ENCODE data around the gene PDHA2. TPM values are rescaled to one million over a fixed set of nuclear protein-coding genes. Genes with fewer than 3 reads are reported as not detected.

PDHA2 gene
- total RNA-seq, 1 experiment from 2014 or later: not detected

DNA sequence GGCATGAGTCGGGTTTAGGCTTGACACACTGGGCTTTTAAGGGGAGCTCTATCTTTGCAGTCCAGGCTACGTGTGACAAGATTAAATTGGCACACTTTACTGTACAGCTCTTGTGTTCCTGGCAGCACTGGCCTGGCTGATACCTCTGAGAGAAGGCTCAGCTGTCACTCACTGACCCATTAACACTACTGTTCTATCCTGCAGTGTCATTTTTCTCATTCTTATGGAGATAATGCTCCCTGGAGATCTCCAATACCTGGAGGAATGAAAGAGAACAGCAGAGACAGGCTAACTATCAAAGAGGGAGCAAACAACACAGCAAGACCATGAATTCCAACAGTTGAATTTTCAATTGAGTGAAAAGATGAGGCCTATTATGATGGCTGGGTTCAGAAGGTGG, 1.7 kb upstream of the PDHA2 start:
- H3K9me3 ChIP-seq (ENCODE audit: low read depth, low read length, poor library complexity, severe bottlenecking): no peaks in the 10 kb centered on the region
- H3K4me3 ChIP-seq (ENCODE audit: low read depth, low read length, poor library complexity, severe bottlenecking): no peak overlapping the region
- H3K4me1 ChIP-seq (ENCODE audit: insufficient read depth, low read length, poor library complexity, severe bottlenecking): peaks cover 12% of the 10 kb centered on the region
- intact Hi-C loops (cut with micrococcal nuclease; ENCODE audit: unreplicated experiment): no loop called here
- no peaks in the 10 kb centered on the region for H3K27me3 ChIP-seq (replicated peaks; ENCODE audit: insufficient read depth, low read depth, low read length, poor library complexity)
- no TSS peak for BruUV-seq (replicated peaks)
- TF ChIP-seq, protein P1, sequence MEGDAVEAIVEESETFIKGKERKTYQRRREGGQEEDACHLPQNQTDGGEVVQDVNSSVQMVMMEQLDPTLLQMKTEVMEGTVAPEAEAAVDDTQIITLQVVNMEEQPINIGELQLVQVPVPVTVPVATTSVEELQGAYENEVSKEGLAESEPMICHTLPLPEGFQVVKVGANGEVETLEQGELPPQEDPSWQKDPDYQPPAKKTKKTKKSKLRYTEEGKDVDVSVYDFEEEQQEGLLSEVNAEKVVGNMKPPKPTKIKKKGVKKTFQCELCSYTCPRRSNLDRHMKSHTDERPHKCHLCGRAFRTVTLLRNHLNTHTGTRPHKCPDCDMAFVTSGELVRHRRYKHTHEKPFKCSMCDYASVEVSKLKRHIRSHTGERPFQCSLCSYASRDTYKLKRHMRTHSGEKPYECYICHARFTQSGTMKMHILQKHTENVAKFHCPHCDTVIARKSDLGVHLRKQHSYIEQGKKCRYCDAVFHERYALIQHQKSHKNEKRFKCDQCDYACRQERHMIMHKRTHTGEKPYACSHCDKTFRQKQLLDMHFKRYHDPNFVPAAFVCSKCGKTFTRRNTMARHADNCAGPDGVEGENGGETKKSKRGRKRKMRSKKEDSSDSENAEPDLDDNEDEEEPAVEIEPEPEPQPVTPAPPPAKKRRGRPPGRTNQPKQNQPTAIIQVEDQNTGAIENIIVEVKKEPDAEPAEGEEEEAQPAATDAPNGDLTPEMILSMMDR (conservative IDR thresholded peaks at IDR 0.05; ENCODE audit: low read depth, low read length): no peak
- no peak for TF ChIP-seq EZH2 (IDR thresholded peaks at IDR 0.05; ENCODE audit: borderline replicate concordance, low read depth, low read length, poor library complexity, severe bottlenecking)
- no peak overlapping the region for H3K27ac ChIP-seq (ENCODE audit: low read depth, low read length, poor library complexity, severe bottlenecking)
- ChIA-PET CTCF (no interaction called here), POLR2A (ENCODE audit: low non-redundant PET) (no interaction called here)
- H3K36me3 ChIP-seq (ENCODE audit: insufficient read depth, low read length, poor library complexity, severe bottlenecking): no peaks in the 10 kb centered on the region
- DNase-seq (ENCODE audit: low spot score): no peak

- Histone ChIP-seq H3K36me3 (ENCODE audit: insufficient read depth, low read length, poor library complexity, severe bottlenecking) (no peaks in the 10 kb centered on the region), H3K9me3 (ENCODE audit: low read depth, low read length, poor library complexity, severe bottlenecking) (no peaks in the 10 kb centered on the region), H3K27ac (ENCODE audit: low read depth, low read length, poor library complexity, severe bottlenecking) (no peak overlapping the region), H3K4me3 (ENCODE audit: low read depth, low read length, poor library complexity, severe bottlenecking) (no peak overlapping the region), H3K4me1 (ENCODE audit: insufficient read depth, low read length, poor library complexity, severe bottlenecking) (no peaks in the 10 kb centered on the region), H3K27me3 (replicated peaks; ENCODE audit: insufficient read depth, low read depth, low read length, poor library complexity) (no peaks in the 10 kb centered on the region)
- BruUV-seq (replicated peaks): no TSS peak
- DNase-seq (ENCODE audit: low spot score): no peak
- CTCF ChIA-PET: no interaction called here
- POLR2A ChIA-PET (ENCODE audit: low non-redundant PET): no interaction called here
- intact Hi-C loops (cut with micrococcal nuclease; ENCODE audit: unreplicated experiment): no loop called here
- no peak for TF ChIP-seq EZH2 (IDR thresholded peaks at IDR 0.05; ENCODE audit: borderline replicate concordance, low read depth, low read length, poor library complexity, severe bottlenecking)
- TF ChIP-seq, protein P1 (conservative IDR thresholded peaks at IDR 0.05; ENCODE audit: low read depth, low read length): no peak
Measured at GRCh38 chr4:95847908-95848460, 8.1 kb downstream of the PDHA2 start.

DNA sequence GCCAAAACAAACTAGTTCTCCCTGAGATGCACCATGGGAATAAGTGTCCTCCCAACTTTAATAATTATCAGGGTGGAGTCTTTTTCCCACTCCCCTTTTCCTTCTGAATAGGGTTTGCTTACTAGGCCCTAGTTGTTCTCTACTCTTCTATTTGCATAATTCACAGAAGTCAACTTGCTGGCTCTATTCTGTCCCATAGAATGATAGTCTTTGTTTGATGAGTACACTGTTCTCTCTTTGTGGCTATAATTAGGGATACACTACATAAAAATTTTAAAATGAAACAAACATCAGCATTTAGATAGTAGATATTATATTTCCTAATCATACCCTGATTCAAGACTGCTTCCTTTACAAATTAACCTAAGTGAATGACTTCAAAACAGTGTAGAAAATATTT, 10.3 kb downstream of the PDHA2 start:
- H3K27ac ChIP-seq (ENCODE audit: low read depth, low read length, poor library complexity, severe bottlenecking): no peak overlapping the region
- CTCF ChIA-PET: no interaction called here
- intact Hi-C loops (cut with micrococcal nuclease; ENCODE audit: unreplicated experiment): no loop called here
- H3K36me3 ChIP-seq (ENCODE audit: insufficient read depth, low read length, poor library complexity, severe bottlenecking): no peaks in the 10 kb centered on the region
- H3K4me3 ChIP-seq (ENCODE audit: low read depth, low read length, poor library complexity, severe bottlenecking): no peak overlapping the region
- TF ChIP-seq EZH2 (IDR thresholded peaks at IDR 0.05; ENCODE audit: borderline replicate concordance, low read depth, low read length, poor library complexity, severe bottlenecking): no peak
- TF ChIP-seq, protein P1 (conservative IDR thresholded peaks at IDR 0.05; ENCODE audit: low read depth, low read length): no peak
- no peaks in the 10 kb centered on the region for H3K4me1 ChIP-seq (ENCODE audit: insufficient read depth, low read length, poor library complexity, severe bottlenecking)
- H3K27me3 ChIP-seq (replicated peaks; ENCODE audit: insufficient read depth, low read depth, low read length, poor library complexity): no peaks in the 10 kb centered on the region
- no peak for DNase-seq (ENCODE audit: low spot score)
- no peaks in the 10 kb centered on the region for H3K9me3 ChIP-seq (ENCODE audit: low read depth, low read length, poor library complexity, severe bottlenecking)
- BruUV-seq (replicated peaks): no TSS peak
- POLR2A ChIA-PET (ENCODE audit: low non-redundant PET): no interaction called here

All from A673 (cell line).